Natural killer cell (primary cell): Measurements from ENCODE around the gene POLR2M. TPM values are rescaled to one million over a fixed set of nuclear protein-coding genes. Genes with fewer than 3 reads are reported as not detected.

Experiments
- ATAC-seq, 3 donors: fragments of 150-1000 bp in 2 of 3; fragments of 200-7000 bp in 1 of 3; cut with Tn5 transposase; 1 replicate in 1 of 3; 2 replicates in 2 of 3; pipeline ENCODE4 v1.10.0; 2021; ENCODE audit warnings: mild to moderate bottlenecking in 2 of 3, moderate library complexity in 2 of 3
- DNase-seq, 2 donors: peaks; one replicate each; pipeline versions ENCODE4 v3.0.0 to v3.0.0-alpha.2; 2013 to 2021; ENCODE audit warnings: mixed read lengths in 1 of 2
- H3K27ac ChIP-seq: one replicate; pipeline ENCODE4 v1.5.1; 2013; ENCODE audit warnings: mild to moderate bottlenecking, low read length
- H3K27me3 ChIP-seq: one replicate; pipeline ENCODE4 v1.6.1; 2013; ENCODE audit warnings: low read length; ENCODE audit not compliant: control insufficient read depth, insufficient read depth
- H3K36me3 ChIP-seq: one replicate; pipeline ENCODE4 v1.6.1; 2013; ENCODE audit warnings: low read length; ENCODE audit not compliant: control insufficient read depth, insufficient read depth
- H3K4me1 ChIP-seq: one replicate; pipeline ENCODE4 v1.6.1; 2013; ENCODE audit warnings: low read length; ENCODE audit not compliant: control insufficient read depth, insufficient read depth
- H3K4me3 ChIP-seq: one replicate; pipeline ENCODE4 v1.5.1; 2013; ENCODE audit warnings: low read length
- H3K9me3 ChIP-seq: one replicate; pipeline ENCODE4 v1.6.1; 2013; ENCODE audit warnings: low read length; ENCODE audit not compliant: control insufficient read depth, insufficient read depth
- H3K27ac Mint-ChIP-seq, 2 donors: one replicate each; pipeline ENCODE4 v1.8.0; 2022; ENCODE audit warnings: mild to moderate bottlenecking in 2 of 2, mixed read lengths in 2 of 2, moderate library complexity in 1 of 2
- H3K27me3 Mint-ChIP-seq, 2 donors: one replicate each; pipeline ENCODE4 v1.8.0; 2022; ENCODE audit warnings: low read depth in 2 of 2, mixed read lengths in 2 of 2
- H3K36me3 Mint-ChIP-seq: one replicate; pipeline ENCODE4 v1.8.0; 2022; ENCODE audit warnings: mixed read lengths
- H3K4me1 Mint-ChIP-seq, 2 donors: one replicate each; pipeline ENCODE4 v1.8.0; 2022; ENCODE audit warnings: mixed read lengths in 2 of 2
- H3K4me3 Mint-ChIP-seq: one replicate; pipeline ENCODE4 v1.8.0; 2022; ENCODE audit warnings: mild to moderate bottlenecking, moderate library complexity, mixed read lengths
- H3K9me3 Mint-ChIP-seq, 2 donors: one replicate each; pipeline ENCODE4 v1.8.0; 2022; ENCODE audit warnings: mixed read lengths in 2 of 2
- CTCF ChIP-seq: fragments of 200-600 bp; IDR thresholded peaks from one replicate; pipeline ENCODE4 v1.8.0; 2022; ENCODE audit warnings: antibody characterized with exemption
- WGBS: methylation state at CpG from one replicate; pipeline ENCODE4 v1.1.7; 2013; ENCODE audit warnings: missing lambda C conversion rate; ENCODE audit not compliant: insufficient coverage; 5-methylcytosine and 5-hydroxymethylcytosine counted together
- intact Hi-C: fragments of 100-400 bp; cut with micrococcal nuclease; formaldehyde crosslinking; loops from one replicate; pipeline ENCODE4 v1.14.2; 2022
- total RNA-seq, 4 donors: library from RNA; stranded (reverse); fragments of 120-200 nt in 1 of 4; gene quantifications; one replicate each; pipeline versions ENCODE4 v1.2.3 to v1.2.4, GENCODE V29; 2013 to 2022

The POLR2M gene
- total RNA-seq, 3 donors from 2014 or later (not counting 1 experiment from before 2014, with no cell fraction given) = 74.0 to 109 (median 94.9) TPM

GRCh38 chr15:57697588-57697987 lies 8.9 kb upstream of the POLR2M start:
- TF ChIP-seq CTCF = no peak

DNA sequence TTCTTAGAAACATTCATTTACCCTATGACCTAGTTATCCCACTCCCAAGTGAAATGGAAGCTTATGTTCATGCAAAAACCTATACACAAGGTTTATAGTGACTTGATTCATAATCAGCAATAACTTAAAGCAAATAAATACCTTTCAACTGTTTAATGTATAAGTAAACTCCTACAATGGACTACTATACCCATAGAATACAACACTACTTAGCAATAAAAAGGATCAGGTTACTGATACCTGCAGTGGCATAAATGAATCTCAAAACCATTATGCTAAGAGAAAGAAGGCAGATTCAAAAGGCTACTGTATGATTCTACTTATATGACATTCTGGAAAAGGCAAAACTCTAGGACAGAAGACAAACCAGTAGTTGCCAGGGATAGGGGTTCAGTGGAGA lies 8.3 kb upstream of the POLR2M start:
- no peak for ATAC-seq
- H3K4me1 ChIP-seq = no peaks in the 10 kb centered on the region
- Mint-ChIP-seq H3K4me3 (no peak overlapping the region), H3K9me3 (no peaks in the 10 kb centered on the region), H3K36me3 (no peaks in the 10 kb centered on the region), H3K4me1 (no peaks in the 10 kb centered on the region), H3K27ac (no peak overlapping the region), H3K27me3 (peaks cover 45 to 60% of the 10 kb centered on the region in 2 donors)
- no peak for DNase-seq
- H3K9me3 ChIP-seq = no peaks in the 10 kb centered on the region
- H3K4me3 ChIP-seq = no peak overlapping the region
- peaks cover 8% of the 10 kb centered on the region for H3K27me3 ChIP-seq
- intact Hi-C loops = no loop called here
- no peaks in the 10 kb centered on the region for H3K36me3 ChIP-seq
- no peak overlapping the region for H3K27ac ChIP-seq
- TF ChIP-seq CTCF = no peak

More at GRCh38 chr15:57697588-57697987, 8.9 kb upstream of the POLR2M start:
- H3K9me3 Mint-ChIP-seq = no peaks in the 10 kb centered on the region
- H3K27me3 Mint-ChIP-seq = peaks cover 45 to 56% of the 10 kb centered on the region in 2 donors
- no peak overlapping the region for H3K4me3 ChIP-seq
- H3K36me3 ChIP-seq = no peaks in the 10 kb centered on the region
- no peak overlapping the region for H3K27ac Mint-ChIP-seq
- H3K4me3 Mint-ChIP-seq = no peak overlapping the region
- 93% methylated on average over 4 of the region's 4 CpGs for WGBS
- ATAC-seq = no peak
- H3K9me3 ChIP-seq = no peaks in the 10 kb centered on the region
- no peaks in the 10 kb centered on the region for H3K36me3 Mint-ChIP-seq
- no peaks in the 10 kb centered on the region for H3K4me1 Mint-ChIP-seq
- intact Hi-C loops = no loop called here
- H3K27me3 ChIP-seq = peaks cover 8% of the 10 kb centered on the region
- no peak for DNase-seq
- no peaks in the 10 kb centered on the region for H3K4me1 ChIP-seq
- H3K27ac ChIP-seq = no peak overlapping the region

DNA sequence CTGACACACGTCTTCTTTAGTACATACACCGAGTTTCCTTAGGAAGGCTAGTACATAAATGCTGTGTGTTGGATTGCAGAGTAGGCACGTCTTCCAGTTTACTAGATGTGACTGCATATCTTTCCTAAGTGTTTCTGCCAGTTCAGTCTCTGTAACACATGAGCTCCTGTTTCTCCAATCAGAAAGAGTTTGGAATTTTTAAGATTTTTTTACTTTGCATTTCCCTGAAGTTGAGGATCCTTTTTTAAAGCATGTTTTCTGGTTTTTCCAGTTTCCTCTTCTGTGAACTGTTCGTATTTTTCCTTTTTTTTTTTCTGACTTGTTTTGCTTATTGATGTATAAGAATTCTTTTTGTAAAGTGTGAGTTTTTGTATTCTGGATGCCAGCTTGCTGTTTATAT lies 7.5 kb upstream of the POLR2M start:
- H3K9me3 Mint-ChIP-seq = no peaks in the 10 kb centered on the region
- ATAC-seq (no peak), DNase-seq (no peak)
- H3K4me1 Mint-ChIP-seq = no peaks in the 10 kb centered on the region
- intact Hi-C loops = no loop called here
- peaks cover 45 to 58% of the 10 kb centered on the region in 2 donors for H3K27me3 Mint-ChIP-seq
- Histone ChIP-seq H3K27me3 (peaks cover 8% of the 10 kb centered on the region), H3K4me1 (no peaks in the 10 kb centered on the region), H3K36me3 (no peaks in the 10 kb centered on the region), H3K27ac (no peak overlapping the region), H3K9me3 (no peaks in the 10 kb centered on the region), H3K4me3 (no peak overlapping the region)
- TF ChIP-seq CTCF = no peak
- no peaks in the 10 kb centered on the region for H3K36me3 Mint-ChIP-seq
- H3K27ac Mint-ChIP-seq = no peak overlapping the region
- no peak overlapping the region for H3K4me3 Mint-ChIP-seq
- WGBS = 83% methylated on average over 3 of the region's 4 CpGs

DNA sequence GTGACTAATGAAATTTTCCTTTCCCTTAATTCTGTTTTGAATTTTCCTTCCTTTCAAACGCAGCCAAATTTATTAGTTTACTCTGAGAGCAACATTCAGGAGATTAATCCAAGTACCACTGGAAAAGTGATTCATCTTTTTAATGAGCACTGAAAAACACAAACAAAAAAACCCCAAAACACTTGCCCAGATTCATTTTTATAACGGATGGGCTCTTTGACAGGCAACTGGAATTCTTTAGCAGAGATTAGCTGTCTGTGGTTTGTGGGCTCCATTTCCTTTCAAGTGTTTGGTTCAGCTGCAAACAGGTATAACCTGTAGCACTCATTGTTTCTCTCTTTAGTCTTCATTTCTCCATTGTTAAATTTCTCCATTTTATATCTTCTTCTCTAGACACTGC lies 3.1 kb upstream of the POLR2M start:
- Mint-ChIP-seq H3K27me3 (peaks cover 26 to 49% of the 10 kb centered on the region in 2 donors), H3K27ac (no peak overlapping the region), H3K9me3 (no peaks in the 10 kb centered on the region), H3K36me3 (no peaks in the 10 kb centered on the region), H3K4me1 (peaks cover 14% of the 10 kb centered on the region in 2 donors), H3K4me3 (no peak overlapping the region)
- DNase-seq (peak in 1 of 2 donors; percentile 68), ATAC-seq (no peak)
- Histone ChIP-seq H3K27me3 (peaks cover 8% of the 10 kb centered on the region), H3K9me3 (no peaks in the 10 kb centered on the region), H3K27ac (no peak overlapping the region), H3K4me1 (peaks cover 10% of the 10 kb centered on the region), H3K4me3 (no peak overlapping the region), H3K36me3 (no peaks in the 10 kb centered on the region)
- TF ChIP-seq CTCF = no peak
- intact Hi-C loops = no loop called here
- 22% methylated on average over 2 of the region's 2 CpGs for WGBS
